ENCODE results near the gene TNIK.

DNA sequence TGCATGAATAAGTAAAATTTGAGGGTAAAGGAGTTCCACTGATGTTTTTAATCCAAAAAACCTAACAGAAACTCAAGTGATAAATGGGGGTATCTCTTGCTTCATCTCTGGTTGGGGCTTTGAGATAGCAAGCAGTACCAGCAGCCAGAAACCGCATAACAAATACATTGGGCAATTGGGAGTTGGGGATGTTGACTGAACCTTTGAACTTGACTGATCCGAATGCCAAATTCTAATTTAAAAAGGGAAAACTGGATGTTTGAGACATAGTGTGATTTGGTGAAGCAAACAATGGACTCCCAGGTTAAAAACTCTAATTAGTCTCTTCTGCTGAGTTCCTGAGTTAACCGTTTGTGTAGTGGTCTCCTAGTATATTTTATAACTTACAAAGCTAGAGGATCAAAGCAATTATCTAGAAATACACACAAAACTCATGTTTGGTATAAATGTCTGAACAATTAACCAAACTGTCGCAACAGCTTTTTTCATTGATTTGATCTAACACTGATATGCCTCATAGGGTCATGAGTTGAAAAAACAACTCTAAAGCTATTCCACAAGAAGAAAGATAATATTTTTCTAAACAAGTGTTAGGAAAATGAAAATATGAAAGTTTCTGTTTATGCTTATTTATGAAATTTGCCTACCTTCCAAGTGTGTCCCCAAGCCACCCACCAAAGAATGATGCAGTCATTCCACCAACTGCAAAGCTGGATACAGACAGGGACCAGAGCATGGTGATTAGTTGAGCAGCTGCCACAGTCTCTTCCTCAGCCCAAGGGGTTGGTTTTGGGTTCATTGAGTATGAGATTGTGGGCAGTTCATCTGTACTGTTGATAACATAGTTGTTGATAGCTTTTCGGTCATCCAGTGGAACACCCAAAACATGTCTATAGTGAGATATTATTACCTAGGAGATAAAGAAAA, 446.1 kb downstream of the TNIK start:
- TF ChIP-seq SUZ12 (IDR thresholded peaks at IDR 0.05; ENCODE audit: extremely low read depth, insufficient read depth, insufficient read length) (no peak), ZNF274 (IDR thresholded peaks at IDR 0.05; ENCODE audit: low read depth, low read length) (no peak)
